T-helper 17 cell (primary cell): Measurements from ENCODE around the gene OBSL1. TPM values are rescaled to one million over a fixed set of nuclear protein-coding genes. Genes with fewer than 3 reads are reported as not detected.

Experiments used
- ATAC-seq: fragments of 150-1000 bp; cut with Tn5 transposase; 2 replicates; pipeline ENCODE4 v1.10.0; 2021; ENCODE audit warnings: mild to moderate bottlenecking, moderate library complexity
- DNase-seq, 3 donors: peaks; one replicate each; pipeline versions ENCODE4 v3.0.0 to v3.0.0-alpha.2; 2020 to 2021
- H3K9me3 ChIP-seq: one replicate; pipeline ENCODE4 v1.7.0; 2013; ENCODE audit warnings: low read length, mild to moderate bottlenecking; ENCODE audit not compliant: control insufficient read depth, poor library complexity, severe bottlenecking
- H3K27ac Mint-ChIP-seq: one replicate; pipeline ENCODE4 v1.8.0; 2022; ENCODE audit warnings: mild to moderate bottlenecking, moderate library complexity, mixed read lengths
- H3K27me3 Mint-ChIP-seq: one replicate; pipeline ENCODE4 v1.8.0; 2022; ENCODE audit warnings: mixed read lengths
- H3K36me3 Mint-ChIP-seq: one replicate; pipeline ENCODE4 v1.8.0; 2022; ENCODE audit warnings: low read depth, mixed read lengths
- H3K4me1 Mint-ChIP-seq: one replicate; pipeline ENCODE4 v1.8.0; 2022; ENCODE audit warnings: mild to moderate bottlenecking, mixed read lengths
- H3K4me3 Mint-ChIP-seq: one replicate; pipeline ENCODE4 v1.8.0; 2022; ENCODE audit warnings: mild to moderate bottlenecking, moderate library complexity, mixed read lengths
- total RNA-seq, 4 donors: library from RNA in 2 of 4; stranded (reverse) in 2 of 4; gene quantifications; one replicate each; pipeline ENCODE4 v1.2.3 and lab custom pipeline; 2022 to 2026

The OBSL1 gene
- total RNA-seq, 2 donors from 2014 or later: 0.67 to 1.1 TPM

DNA sequence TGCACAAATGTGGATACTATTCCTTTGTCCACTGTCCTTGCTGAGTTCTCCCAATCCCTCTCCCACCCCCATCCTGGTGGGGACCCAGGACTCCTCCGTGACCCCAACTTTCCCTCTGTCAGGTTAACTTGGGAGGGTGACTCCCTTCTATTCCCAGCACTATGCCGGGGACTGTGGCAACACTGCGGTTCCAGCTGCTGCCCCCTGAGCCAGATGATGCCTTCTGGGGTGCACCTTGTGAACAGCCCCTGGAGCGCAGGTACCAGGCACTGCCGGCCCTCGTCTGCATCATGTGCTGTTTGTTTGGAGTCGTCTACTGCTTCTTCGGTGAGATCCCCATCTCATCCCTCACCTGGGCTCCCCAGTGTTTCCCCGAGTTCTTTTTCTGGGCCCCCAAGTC, 26.8 kb downstream of the OBSL1 start:
- no peak for ATAC-seq
- H3K27ac Mint-ChIP-seq: peak overlapping the region; percentile 85
- no peaks in the 10 kb centered on the region for H3K36me3 Mint-ChIP-seq

GRCh38 chr2:219543596-219544358, 27.6 kb downstream of the OBSL1 start, which contains the start of the genes CHPF and TMEM198:
CHPF (minus strand) TSS chr2:219543809; CDS start chr2:219543538, 271 bp downstream.
TMEM198 (plus strand) TSS chr2:219544028; CDS start chr2:219544728, 700 bp downstream.
- DNase-seq (peak; percentile 79 to 89 (median 82)), ATAC-seq (peak; percentile 77)
- Mint-ChIP-seq H3K27me3 (peaks cover 8% of the 10 kb centered on the region), H3K4me3 (peak within 1 kb of the TSS; percentile 92), H3K36me3 (no peaks in the 10 kb centered on the region), H3K4me1 (peaks cover 21% of the 10 kb centered on the region), H3K27ac (peak within 1 kb of the TSS; percentile 85)
- no peaks in the 10 kb centered on the region for H3K9me3 ChIP-seq

More for the DNA sequence above, 26.8 kb downstream of the OBSL1 start:
- peaks cover 21% of the 10 kb centered on the region for H3K4me1 Mint-ChIP-seq
- H3K27me3 Mint-ChIP-seq: peaks cover 16% of the 10 kb centered on the region
- H3K9me3 ChIP-seq: no peaks in the 10 kb centered on the region
- DNase-seq: no peak
- peak overlapping the region; percentile 92 for H3K4me3 Mint-ChIP-seq

- H3K27me3 Mint-ChIP-seq: peaks cover 1% of the 10 kb centered on the region
- peak overlapping the region; percentile 60 for H3K27ac Mint-ChIP-seq
- H3K36me3 Mint-ChIP-seq: no peaks in the 10 kb centered on the region
- peaks cover 18% of the 10 kb centered on the region for H3K4me1 Mint-ChIP-seq
- DNase-seq: peak in 1 of 3 donors; percentile 49
- H3K4me3 Mint-ChIP-seq: peak overlapping the region; percentile 92
- H3K9me3 ChIP-seq: no peaks in the 10 kb centered on the region
- ATAC-seq: peak; percentile 57
Measured at GRCh38 chr2:219542931-219543595, 28.3 kb downstream of the OBSL1 start.

- H3K27me3 Mint-ChIP-seq: no peaks in the 10 kb centered on the region
- DNase-seq (peak; percentile 75 to 89 (median 75)), ATAC-seq (peak; percentile 55)
- peaks cover 18% of the 10 kb centered on the region for H3K4me1 Mint-ChIP-seq
- H3K4me3 Mint-ChIP-seq: peak overlapping the region; percentile 92
- peak overlapping the region; percentile 60 for H3K27ac Mint-ChIP-seq
- no peaks in the 10 kb centered on the region for H3K36me3 Mint-ChIP-seq
- no peaks in the 10 kb centered on the region for H3K9me3 ChIP-seq
Measured at GRCh38 chr2:219541611-219542180, 29.6 kb downstream of the OBSL1 start.

DNA sequence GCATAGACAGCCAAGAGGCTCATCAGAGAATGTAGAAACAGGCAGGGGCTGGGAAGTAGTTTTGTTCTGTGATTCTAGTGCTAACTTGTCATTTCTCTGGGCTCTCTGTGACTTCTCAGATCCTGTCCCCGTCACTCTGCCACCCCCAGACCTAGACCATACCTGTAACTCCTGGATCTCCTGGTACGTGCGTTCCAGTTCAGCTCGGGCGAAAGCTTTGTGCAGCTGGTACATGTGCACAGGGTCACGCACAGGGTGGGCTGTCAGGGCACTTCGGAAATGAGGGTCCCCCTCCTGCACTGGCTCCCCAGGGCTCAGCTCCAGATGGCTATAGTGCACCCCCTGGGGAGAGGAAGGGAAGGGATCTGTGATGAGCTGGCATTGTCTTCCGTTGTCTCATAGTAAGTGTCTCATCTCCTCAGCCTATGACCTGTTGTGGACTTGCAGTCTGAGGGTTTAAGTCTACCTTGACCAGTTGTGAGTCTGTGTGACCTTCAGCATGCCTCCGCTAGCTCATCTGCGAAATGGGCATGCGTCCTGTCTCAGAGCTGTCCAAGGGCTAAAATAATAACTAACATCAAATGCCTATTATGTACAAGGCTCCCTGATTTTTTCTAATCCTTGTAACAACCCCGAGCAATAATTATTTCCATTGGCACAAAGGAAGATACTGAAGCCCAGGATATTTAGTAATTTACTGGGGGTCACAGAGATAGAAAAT, 30.4 kb downstream of the OBSL1 start:
- H3K27ac Mint-ChIP-seq: peak overlapping the region; percentile 34
- DNase-seq (no peak), ATAC-seq (no peak)
- H3K4me1 Mint-ChIP-seq: peaks cover 18% of the 10 kb centered on the region
- no peaks in the 10 kb centered on the region for H3K36me3 Mint-ChIP-seq
- peaks cover 4% of the 10 kb centered on the region for H3K27me3 Mint-ChIP-seq
- no peaks in the 10 kb centered on the region for H3K9me3 ChIP-seq
- H3K4me3 Mint-ChIP-seq: peak overlapping the region; percentile 92

DNA sequence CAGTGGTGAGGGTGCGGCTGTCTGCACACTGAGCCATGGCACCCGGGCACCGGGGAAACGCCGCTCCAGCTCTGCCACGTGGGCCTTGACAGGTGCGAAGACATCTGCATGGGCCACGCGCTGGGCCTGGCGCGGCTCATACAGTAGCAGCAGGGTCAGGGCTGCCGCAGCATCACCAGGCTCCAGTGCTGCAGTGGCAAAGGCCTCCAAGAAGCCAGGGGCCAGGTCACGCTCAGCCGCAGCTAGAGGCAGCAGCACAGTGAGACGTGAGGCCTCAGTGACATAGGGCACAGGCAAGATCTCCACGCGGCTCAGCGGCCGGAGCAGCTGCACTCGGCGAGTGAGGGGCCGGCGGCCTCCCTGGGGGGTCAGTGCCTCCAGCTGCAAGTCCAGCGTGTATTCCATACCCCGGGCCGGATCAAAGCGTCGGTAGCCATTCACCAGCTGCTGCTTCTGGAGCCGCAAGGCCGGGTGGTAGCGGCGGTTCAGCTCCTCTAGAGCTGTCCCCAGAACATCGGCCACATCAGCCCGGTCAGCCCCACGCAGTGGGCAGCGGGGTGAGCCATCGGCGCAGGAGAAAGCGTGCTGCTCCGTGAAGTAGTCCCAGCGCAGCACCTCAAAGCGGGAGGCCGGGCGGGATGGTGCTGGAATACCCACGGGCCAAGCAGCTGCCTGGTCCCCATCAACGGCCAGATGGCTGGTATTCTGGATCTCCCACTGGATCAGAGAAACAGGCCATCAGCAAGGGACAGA, 31.2 kb downstream of the OBSL1 start:
- DNase-seq: no peak
- peaks cover 12% of the 10 kb centered on the region for H3K27me3 Mint-ChIP-seq
- peaks cover 4% of the 10 kb centered on the region for H3K36me3 Mint-ChIP-seq
- ATAC-seq: no peak
- H3K4me3 Mint-ChIP-seq: no peak overlapping the region
- H3K9me3 ChIP-seq: no peaks in the 10 kb centered on the region
- H3K27ac Mint-ChIP-seq: no peak overlapping the region
- peaks cover 22% of the 10 kb centered on the region for H3K4me1 Mint-ChIP-seq

- peaks cover 14% of the 10 kb centered on the region for H3K27me3 Mint-ChIP-seq
Measured at GRCh38 chr2:219538956-219539788, 32.2 kb downstream of the OBSL1 start.

DNA sequence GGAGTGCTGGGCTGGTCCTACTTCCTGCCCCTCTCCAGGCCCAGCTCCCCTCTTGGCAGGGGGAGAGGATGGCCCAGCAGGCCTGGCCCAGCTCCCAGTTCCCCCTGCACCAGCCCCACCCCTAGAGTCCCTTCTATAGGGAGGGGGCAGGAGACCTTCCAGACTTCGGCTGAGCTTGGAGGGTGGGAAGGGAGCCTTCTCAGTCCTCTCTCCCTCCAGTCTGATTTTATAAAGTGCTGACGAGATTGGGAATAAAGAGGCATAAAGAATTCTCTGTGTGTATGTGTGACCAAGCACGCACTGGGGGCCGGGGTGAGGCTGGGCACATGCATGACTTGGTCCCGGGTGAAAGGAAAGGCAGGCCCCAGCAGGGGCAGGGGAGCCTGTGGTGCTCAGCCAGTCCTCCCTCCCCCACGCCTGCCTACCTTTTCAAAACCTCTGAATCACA, 32.8 kb downstream of the OBSL1 start:
- peaks cover 14% of the 10 kb centered on the region for H3K4me1 Mint-ChIP-seq
- H3K36me3 Mint-ChIP-seq: peaks cover 4% of the 10 kb centered on the region

More at GRCh38 chr2:219538956-219539788, 32.2 kb downstream of the OBSL1 start:
- DNase-seq: no peak
- H3K27ac Mint-ChIP-seq: no peak overlapping the region
- no peak overlapping the region for H3K4me3 Mint-ChIP-seq
- H3K4me1 Mint-ChIP-seq: peaks cover 14% of the 10 kb centered on the region
- no peaks in the 10 kb centered on the region for H3K9me3 ChIP-seq
- no peak for ATAC-seq
- H3K36me3 Mint-ChIP-seq: peaks cover 4% of the 10 kb centered on the region

DNA sequence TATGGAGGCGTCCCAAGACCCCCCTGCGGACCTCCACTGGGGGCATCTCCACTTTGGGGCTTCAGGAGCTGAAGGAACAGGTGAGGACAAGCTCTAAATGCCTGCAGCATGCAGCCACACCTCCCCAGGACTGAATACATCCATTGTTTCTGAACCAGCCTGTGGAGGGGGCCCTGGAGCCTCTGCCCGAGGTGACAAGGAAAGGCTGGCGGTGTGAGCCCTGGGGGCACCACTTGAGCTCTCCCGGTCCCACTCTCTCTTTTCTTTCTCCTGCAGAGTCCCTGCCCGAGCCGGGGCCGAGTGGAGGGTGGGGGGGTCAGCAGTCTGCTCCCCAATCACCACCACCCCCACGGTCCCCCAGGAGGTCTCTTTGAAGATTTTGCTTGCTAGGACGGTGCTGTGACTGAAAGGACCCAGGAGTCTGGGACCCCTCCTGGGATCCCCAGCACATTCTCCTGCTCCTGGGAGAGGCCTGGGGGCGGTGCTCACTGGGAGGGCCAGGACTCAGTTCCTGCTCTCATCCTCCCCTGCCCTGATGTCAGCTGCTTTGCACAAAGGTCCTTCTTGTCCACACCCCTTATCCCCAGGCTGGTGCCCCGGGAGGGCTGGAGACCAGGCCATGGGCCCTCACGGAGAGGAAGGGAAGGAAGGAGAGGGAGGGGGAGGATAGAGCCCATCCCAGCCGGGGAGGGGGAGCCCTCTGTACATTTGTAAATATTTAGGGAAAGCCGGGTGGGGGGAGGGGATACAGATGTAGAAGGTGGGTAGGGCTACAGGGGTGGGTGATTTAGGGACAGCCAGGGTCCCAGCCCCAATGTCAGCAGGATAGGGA, 33.5 kb downstream of the OBSL1 start:
- no peaks in the 10 kb centered on the region for H3K9me3 ChIP-seq
- no peak overlapping the region for H3K27ac Mint-ChIP-seq
- H3K36me3 Mint-ChIP-seq: peaks cover 6% of the 10 kb centered on the region
- H3K27me3 Mint-ChIP-seq: peaks cover 21% of the 10 kb centered on the region
- DNase-seq: no peak
- peaks cover 14% of the 10 kb centered on the region for H3K4me1 Mint-ChIP-seq
- H3K4me3 Mint-ChIP-seq: no peak overlapping the region
- ATAC-seq: no peak

More for the DNA sequence above, 32.8 kb downstream of the OBSL1 start:
- Mint-ChIP-seq H3K27me3 (peaks cover 15% of the 10 kb centered on the region), H3K4me3 (no peak overlapping the region), H3K27ac (no peak overlapping the region)
- H3K9me3 ChIP-seq: no peaks in the 10 kb centered on the region
- ATAC-seq: no peak
- DNase-seq: no peak

DNA sequence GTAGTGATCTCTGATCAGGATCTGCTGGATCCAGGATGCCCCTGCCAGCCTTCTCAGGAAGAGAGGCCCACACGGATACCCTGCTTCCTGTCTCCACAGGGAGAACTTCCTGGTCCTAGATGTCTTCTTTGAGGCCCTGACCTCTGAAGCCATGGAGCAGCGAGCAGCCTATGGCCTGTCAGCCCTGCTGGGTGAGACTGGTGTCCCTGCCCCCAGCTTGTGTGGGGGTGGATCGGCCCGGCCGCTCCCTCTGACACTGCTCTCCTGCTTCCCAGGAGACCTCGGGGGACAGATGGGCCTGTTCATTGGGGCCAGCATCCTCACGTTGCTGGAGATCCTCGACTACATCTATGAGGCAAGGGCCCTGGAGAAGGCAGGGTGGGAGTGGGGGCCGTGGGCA, 34.4 kb downstream of the OBSL1 start:
- H3K9me3 ChIP-seq: no peaks in the 10 kb centered on the region
- H3K36me3 Mint-ChIP-seq: peaks cover 6% of the 10 kb centered on the region
- H3K27ac Mint-ChIP-seq: no peak overlapping the region
- no peak overlapping the region for H3K4me3 Mint-ChIP-seq
- DNase-seq (no peak), ATAC-seq (no peak)
- peaks cover 30% of the 10 kb centered on the region for H3K27me3 Mint-ChIP-seq
- H3K4me1 Mint-ChIP-seq: peaks cover 6% of the 10 kb centered on the region

- Mint-ChIP-seq H3K36me3 (peaks cover 6% of the 10 kb centered on the region), H3K27me3 (peaks cover 34% of the 10 kb centered on the region), H3K4me1 (peaks cover 4% of the 10 kb centered on the region), H3K27ac (no peak overlapping the region), H3K4me3 (no peak overlapping the region)
- DNase-seq (no peak), ATAC-seq (no peak)
- no peaks in the 10 kb centered on the region for H3K9me3 ChIP-seq
Measured at GRCh38 chr2:219536425-219536824, 34.9 kb downstream of the OBSL1 start.
